ENCODE data around the gene ANKRD37.

ANKRD37 gene

GRCh38 chr4:185381288-185382196 is 15.1 kb upstream of the ANKRD37 start:
- DNase-seq, result no peak

- DNase-seq, result no peak
These were observed 13.9 kb upstream of the ANKRD37 start for GRCh38 chr4:185382754-185383153.

GRCh38 chr4:185383451-185383850 is 13.2 kb upstream of the ANKRD37 start:
- no peak for DNase-seq

- no peak for DNase-seq
These were observed 12.6 kb upstream of the ANKRD37 start for GRCh38 chr4:185384061-185384460.

- DNase-seq, result no peak
These were observed 11.7 kb upstream of the ANKRD37 start for GRCh38 chr4:185384930-185385331.

- no peak for DNase-seq
These were observed 8.7 kb upstream of the ANKRD37 start for GRCh38 chr4:185387957-185388356.

- DNase-seq, result no peak
These were observed 5.7 kb upstream of the ANKRD37 start for GRCh38 chr4:185390941-185391340.

- no peak for DNase-seq
These were observed 4.5 kb upstream of the ANKRD37 start for GRCh38 chr4:185392156-185392555.

- DNase-seq, result no peak
These were observed 1.9 kb upstream of the ANKRD37 start for GRCh38 chr4:185394568-185395237.

GRCh38 chr4:185395238-185395955 is 1.2 kb upstream of the ANKRD37 start, which contains the start of gene LRP2BP:
TSS of gene LRP2BP (minus strand) at chr4:185395924. CDS start at chr4:185378186, 17,738 bp downstream.
- peak in 1 of 2 donors; percentile 44 for DNase-seq

- DNase-seq, result peak; percentile 87 to 91
These were observed 501 bp upstream of the ANKRD37 start for GRCh38 chr4:185395956-185396723.

GRCh38 chr4:185398618-185399017 is 2.0 kb downstream of the ANKRD37 start:
- no peak for DNase-seq

- no peak for DNase-seq
These were observed 2.8 kb downstream of the ANKRD37 start for GRCh38 chr4:185399466-185399865.

GRCh38 chr4:185404031-185404430 is 7.4 kb downstream of the ANKRD37 start:
- no peak for DNase-seq

GRCh38 chr4:185405296-185405999 is 8.8 kb downstream of the ANKRD37 start:
- DNase-seq, result no peak

- no peak for DNase-seq
These were observed 11.8 kb downstream of the ANKRD37 start for GRCh38 chr4:185408432-185408831.

GRCh38 chr4:185411849-185412248 is 15.2 kb downstream of the ANKRD37 start:
- no peak for DNase-seq

GRCh38 chr4:185412412-185412811 is 15.8 kb downstream of the ANKRD37 start:
- no peak for DNase-seq

- no peak for DNase-seq
These were observed 20.3 kb downstream of the ANKRD37 start for GRCh38 chr4:185416955-185417354.

- no peak for DNase-seq
These were observed 24.9 kb downstream of the ANKRD37 start for GRCh38 chr4:185421366-185422124.
